ENCODE data around the gene CREG2.

- TF ChIP-seq CTCF (IDR thresholded peaks at IDR 0.05; ENCODE audit: poor library complexity, severe bottlenecking) (no peak), RAD21 (conservative IDR thresholded peaks at IDR 0.05) (no peak)
These were observed 19.8 kb downstream of the CREG2 start for GRCh38 chr2:101367508-101367907.

Data from neural cell (in vitro differentiated cells).